Kidney (tissue), 14 donors: ENCODE data around the gene GSG1L. TPM values are rescaled to one million over a fixed set of nuclear protein-coding genes. Genes with fewer than 3 reads are reported as not detected.
A peak's percentile ranks its signal among the peaks of the same experiment; 100 is the strongest.

Experiments
- DNase-seq, 5 donors: peaks; one replicate each; pipeline ENCODE4 v3.0.0-alpha.2; 2013 to 2020
- FAIRE-seq: peaks from 2 replicates; lab custom pipeline; 2012; peaks lifted over from hg19 to GRCh38; lab: Jason Lieb, UNC
- H3K27ac ChIP-seq, 2 donors: one replicate each; pipeline ENCODE4 v1.7.0; 2013; ENCODE audit warnings: low read depth in 2 of 2, low read length in 2 of 2, inconsistent platforms in 1 of 2
- H3K27me3 ChIP-seq: one replicate; pipeline ENCODE4 v1.7.1; 2013; ENCODE audit warnings: low read length, inconsistent platforms; ENCODE audit not compliant: control insufficient read depth, insufficient read depth
- H3K36me3 ChIP-seq, 3 donors: one replicate each; pipeline versions ENCODE4 v1.7.0 to v1.7.1; 2013; ENCODE audit warnings: low read length in 3 of 3, control low read depth in 1 of 3, inconsistent platforms in 1 of 3; ENCODE audit not compliant: insufficient read depth in 3 of 3, control insufficient read depth in 2 of 3
- H3K4me1 ChIP-seq, 3 donors: one replicate each; pipeline versions ENCODE4 v1.7.0 to v1.7.1; 2013; ENCODE audit warnings: low read length in 3 of 3, inconsistent platforms in 1 of 3, low read depth in 1 of 3; ENCODE audit not compliant: control insufficient read depth in 2 of 3, insufficient read depth in 2 of 3
- H3K4me3 ChIP-seq, 3 donors: one replicate each; pipeline versions ENCODE4 v1.7.0 to v1.8.1; 2013; ENCODE audit warnings: low read length in 3 of 3, control low read depth in 1 of 3, inconsistent platforms in 1 of 3
- H3K9ac ChIP-seq, 3 donors: one replicate each; pipeline versions ENCODE4 v1.7.0 to v1.7.1; 2013; ENCODE audit warnings: low read length in 3 of 3, control low read depth in 1 of 3, inconsistent platforms in 1 of 3
- H3K9me3 ChIP-seq, 3 donors: one replicate each; pipeline versions ENCODE4 v1.7.0 to v1.7.1; 2013; ENCODE audit warnings: low read length in 3 of 3, control low read depth in 1 of 3, inconsistent platforms in 1 of 3; ENCODE audit not compliant: control insufficient read depth in 2 of 3, insufficient read depth in 1 of 3
- intact Hi-C: fragments of 100-400 bp; cut with DNase I; formaldehyde crosslinking; loops from one replicate; pipeline ENCODE4 v1.11.1; 2022
- polyA plus RNA-seq: library from polyadenylated mRNA; stranded (reverse); fragments of 350-450 nt; fragmentation: Illumina TruSeq; extraction: RNeasy Lipid Tissue Mini Kit (QIAGEN cat#74804); gene quantifications from one replicate; pipeline ENCODE4 v1.2.3, GENCODE V29; 2014; ENCODE audit warnings: low read depth, low replicate concordance; ENCODE audit not compliant: insufficient read depth
- total RNA-seq: library from RNA; stranded (reverse); fragmentation: NEBNext Ultra II Directional; extraction: Animal tissue kit (Norgen Biotek cat#: 25700); gene quantifications from one replicate; pipeline ENCODE4 v1.2.1, GENCODE V29; 2021
- TF ChIP-seq, protein P1 (sequence below): IDR thresholded peaks from 3 replicates; pipeline ENCODE4 v1.5.1; 2012; ENCODE audit warnings: mild to moderate bottlenecking, moderate library complexity, borderline replicate concordance; ENCODE audit not compliant: insufficient read depth; ENCODE audit errors: extremely low read depth
- donor health status: control.
- donor health status: control.
- donor health status: control.
- donor health status: control.
- donor health status: control.
- donor health status: DM: yes; HTN: yes; CAD: no.
- donor health status: Normal renal cell carcinoma (clear cell type).

GSG1L gene
- total and polyA plus RNA-seq, 2 donors from 2014 or later: not detected

GRCh38 chr16:27924411-27925118, 138.9 kb downstream of the GSG1L start:
- H3K27ac ChIP-seq: no peak overlapping the region
- FAIRE-seq (no peak), DNase-seq (no peak)
- H3K36me3 ChIP-seq: no peaks in the 10 kb centered on the region
- TF ChIP-seq, protein P1, sequence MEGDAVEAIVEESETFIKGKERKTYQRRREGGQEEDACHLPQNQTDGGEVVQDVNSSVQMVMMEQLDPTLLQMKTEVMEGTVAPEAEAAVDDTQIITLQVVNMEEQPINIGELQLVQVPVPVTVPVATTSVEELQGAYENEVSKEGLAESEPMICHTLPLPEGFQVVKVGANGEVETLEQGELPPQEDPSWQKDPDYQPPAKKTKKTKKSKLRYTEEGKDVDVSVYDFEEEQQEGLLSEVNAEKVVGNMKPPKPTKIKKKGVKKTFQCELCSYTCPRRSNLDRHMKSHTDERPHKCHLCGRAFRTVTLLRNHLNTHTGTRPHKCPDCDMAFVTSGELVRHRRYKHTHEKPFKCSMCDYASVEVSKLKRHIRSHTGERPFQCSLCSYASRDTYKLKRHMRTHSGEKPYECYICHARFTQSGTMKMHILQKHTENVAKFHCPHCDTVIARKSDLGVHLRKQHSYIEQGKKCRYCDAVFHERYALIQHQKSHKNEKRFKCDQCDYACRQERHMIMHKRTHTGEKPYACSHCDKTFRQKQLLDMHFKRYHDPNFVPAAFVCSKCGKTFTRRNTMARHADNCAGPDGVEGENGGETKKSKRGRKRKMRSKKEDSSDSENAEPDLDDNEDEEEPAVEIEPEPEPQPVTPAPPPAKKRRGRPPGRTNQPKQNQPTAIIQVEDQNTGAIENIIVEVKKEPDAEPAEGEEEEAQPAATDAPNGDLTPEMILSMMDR: no peak
- H3K9ac ChIP-seq: no peak overlapping the region
- intact Hi-C loops: no loop called here
- H3K4me1 ChIP-seq: no peaks in the 10 kb centered on the region
- no peaks in the 10 kb centered on the region for H3K9me3 ChIP-seq
- H3K4me3 ChIP-seq: no peak overlapping the region
- H3K27me3 ChIP-seq: no peaks in the 10 kb centered on the region

DNA sequence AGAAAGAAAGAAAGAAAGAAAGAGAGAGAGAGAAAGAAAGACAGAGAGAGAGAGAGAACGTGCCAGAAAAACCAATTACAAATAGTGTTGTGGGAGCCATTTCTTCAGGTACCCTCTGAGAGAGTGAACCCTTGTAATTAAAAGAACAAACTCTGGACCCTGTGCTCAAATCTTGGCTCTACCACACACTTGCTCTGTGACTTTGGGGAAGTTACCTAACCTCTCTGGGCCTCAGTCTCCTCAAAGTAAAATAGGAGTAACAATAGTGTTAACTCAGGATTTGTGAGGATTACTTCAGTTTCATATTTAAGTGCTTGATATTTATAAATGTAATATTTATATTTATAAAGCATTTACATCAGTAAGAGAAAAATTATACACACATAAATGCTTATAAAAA, 139.8 kb downstream of the GSG1L start:
- no peak for FAIRE-seq

DNA sequence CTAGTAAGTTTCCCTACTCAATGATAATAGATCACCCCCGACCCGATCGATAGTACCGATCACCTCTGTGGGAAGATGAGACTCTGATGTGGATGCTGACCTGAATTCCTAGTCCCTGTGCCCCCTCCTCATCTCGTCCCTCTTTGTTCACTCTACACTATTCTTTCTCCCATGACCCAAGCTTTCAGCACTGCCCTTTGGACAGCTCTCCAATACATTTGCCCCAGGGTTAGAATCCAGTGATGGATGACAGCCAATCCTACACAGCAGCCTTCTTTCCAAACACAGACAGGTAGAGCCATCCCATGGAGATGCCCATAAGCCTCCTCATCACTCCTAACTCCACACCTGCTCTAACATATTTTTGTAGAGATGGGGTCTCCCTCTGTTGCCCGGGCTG, 141.1 kb downstream of the GSG1L start:
- Histone ChIP-seq H3K36me3 (no peaks in the 10 kb centered on the region), H3K9ac (no peak overlapping the region), H3K27me3 (no peaks in the 10 kb centered on the region), H3K27ac (no peak overlapping the region), H3K4me1 (no peaks in the 10 kb centered on the region), H3K4me3 (no peak overlapping the region), H3K9me3 (no peaks in the 10 kb centered on the region)
- intact Hi-C loops: no loop called here
- TF ChIP-seq, protein P1: no peak
- no peak for FAIRE-seq
- DNase-seq: peak in 2 of 5 donors; percentile 34 to 46

More for the DNA sequence above, 139.8 kb downstream of the GSG1L start:
- no peak overlapping the region for H3K27ac ChIP-seq
- no peak for DNase-seq
- no peaks in the 10 kb centered on the region for H3K4me1 ChIP-seq
- no peaks in the 10 kb centered on the region for H3K27me3 ChIP-seq
- no peak overlapping the region for H3K4me3 ChIP-seq
- no peak overlapping the region for H3K9ac ChIP-seq
- TF ChIP-seq, protein P1: no peak
- no peaks in the 10 kb centered on the region for H3K9me3 ChIP-seq
- intact Hi-C loops: no loop called here
- H3K36me3 ChIP-seq: no peaks in the 10 kb centered on the region
